ENCODE results near the gene RAP1GAP2.

The RAP1GAP2 gene

DNA sequence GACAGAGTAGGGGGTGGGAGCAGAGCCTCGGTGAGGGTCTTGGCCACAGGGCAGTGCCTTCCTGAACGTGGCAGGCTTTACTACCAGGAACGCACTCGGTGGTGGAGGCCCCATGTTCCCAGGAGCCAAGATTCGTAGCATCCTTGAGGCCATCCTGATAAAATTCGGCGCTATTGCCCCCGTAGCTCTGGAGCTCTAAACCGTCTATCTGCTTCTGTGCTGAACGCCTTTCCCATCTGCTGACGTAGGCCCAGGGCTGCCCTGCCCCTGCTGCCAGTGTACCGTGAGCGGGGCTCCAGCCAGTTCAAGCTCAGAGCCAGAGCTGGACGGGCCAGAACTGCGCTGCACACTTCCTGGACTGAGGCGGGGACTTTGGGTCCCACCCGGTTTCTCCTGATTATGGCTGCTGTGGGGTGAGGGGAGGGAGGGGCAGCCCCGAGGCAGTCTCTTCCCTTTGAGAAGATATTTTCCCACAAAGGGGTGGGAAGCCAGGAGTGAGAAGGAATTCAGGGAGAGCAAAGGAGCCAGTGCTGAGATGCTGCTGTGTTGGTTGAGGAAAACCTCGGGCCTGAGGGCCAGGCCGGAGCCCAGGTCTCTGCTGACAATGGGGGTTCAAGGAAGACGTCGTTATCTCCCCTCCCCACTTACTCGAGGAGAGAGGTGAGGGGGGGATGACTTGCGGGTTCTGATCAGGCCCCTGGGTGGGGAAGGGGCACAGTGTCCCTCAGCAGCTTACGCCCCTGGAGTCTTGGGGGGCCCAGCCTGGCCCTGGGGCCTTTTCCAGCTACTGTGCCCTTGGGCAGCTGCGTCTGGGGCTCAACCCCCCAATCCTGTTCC is 237.7 kb downstream of the RAP1GAP2 start:
- in situ Hi-C loops (cut with MboI; ENCODE audit: low pct_unique_long_range_greater_than_20kb, low sequenced_read_pairs, unreplicated experiment): loop anchor here (25.0 kb wide), 1 partner anchor 628 kb away; the partner anchor contains the start of genes EMC6 and TAX1BP3
- DNase-seq (ENCODE audit: low spot score): no peak
- TF ChIP-seq, protein P1, sequence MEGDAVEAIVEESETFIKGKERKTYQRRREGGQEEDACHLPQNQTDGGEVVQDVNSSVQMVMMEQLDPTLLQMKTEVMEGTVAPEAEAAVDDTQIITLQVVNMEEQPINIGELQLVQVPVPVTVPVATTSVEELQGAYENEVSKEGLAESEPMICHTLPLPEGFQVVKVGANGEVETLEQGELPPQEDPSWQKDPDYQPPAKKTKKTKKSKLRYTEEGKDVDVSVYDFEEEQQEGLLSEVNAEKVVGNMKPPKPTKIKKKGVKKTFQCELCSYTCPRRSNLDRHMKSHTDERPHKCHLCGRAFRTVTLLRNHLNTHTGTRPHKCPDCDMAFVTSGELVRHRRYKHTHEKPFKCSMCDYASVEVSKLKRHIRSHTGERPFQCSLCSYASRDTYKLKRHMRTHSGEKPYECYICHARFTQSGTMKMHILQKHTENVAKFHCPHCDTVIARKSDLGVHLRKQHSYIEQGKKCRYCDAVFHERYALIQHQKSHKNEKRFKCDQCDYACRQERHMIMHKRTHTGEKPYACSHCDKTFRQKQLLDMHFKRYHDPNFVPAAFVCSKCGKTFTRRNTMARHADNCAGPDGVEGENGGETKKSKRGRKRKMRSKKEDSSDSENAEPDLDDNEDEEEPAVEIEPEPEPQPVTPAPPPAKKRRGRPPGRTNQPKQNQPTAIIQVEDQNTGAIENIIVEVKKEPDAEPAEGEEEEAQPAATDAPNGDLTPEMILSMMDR (IDR thresholded peaks at IDR 0.05; ENCODE audit: extremely low read depth, insufficient read depth, missing control alignments): no peak

DNA sequence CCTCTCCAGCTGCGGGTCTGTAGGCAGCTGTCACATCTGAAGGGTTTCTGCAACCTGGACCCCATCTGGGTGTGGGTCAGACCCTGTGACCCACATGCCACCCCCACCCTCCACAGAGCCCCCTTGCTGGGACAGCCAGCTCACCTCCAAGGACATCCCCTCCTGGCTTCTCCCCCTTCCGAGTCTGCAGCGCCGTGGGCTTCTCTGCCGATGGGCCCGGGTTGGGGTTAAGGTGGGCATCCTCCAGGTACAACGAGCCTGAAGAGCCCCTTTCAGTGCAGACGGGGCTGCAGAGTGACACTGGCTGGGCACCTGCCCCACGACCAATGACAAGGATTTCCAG is 238.3 kb downstream of the RAP1GAP2 start:
- in situ Hi-C loops (cut with MboI; ENCODE audit: low pct_unique_long_range_greater_than_20kb, low sequenced_read_pairs, unreplicated experiment): loop anchor here (25.0 kb wide), 1 partner anchor 628 kb away; the partner anchor contains the start of genes EMC6 and TAX1BP3

DNA sequence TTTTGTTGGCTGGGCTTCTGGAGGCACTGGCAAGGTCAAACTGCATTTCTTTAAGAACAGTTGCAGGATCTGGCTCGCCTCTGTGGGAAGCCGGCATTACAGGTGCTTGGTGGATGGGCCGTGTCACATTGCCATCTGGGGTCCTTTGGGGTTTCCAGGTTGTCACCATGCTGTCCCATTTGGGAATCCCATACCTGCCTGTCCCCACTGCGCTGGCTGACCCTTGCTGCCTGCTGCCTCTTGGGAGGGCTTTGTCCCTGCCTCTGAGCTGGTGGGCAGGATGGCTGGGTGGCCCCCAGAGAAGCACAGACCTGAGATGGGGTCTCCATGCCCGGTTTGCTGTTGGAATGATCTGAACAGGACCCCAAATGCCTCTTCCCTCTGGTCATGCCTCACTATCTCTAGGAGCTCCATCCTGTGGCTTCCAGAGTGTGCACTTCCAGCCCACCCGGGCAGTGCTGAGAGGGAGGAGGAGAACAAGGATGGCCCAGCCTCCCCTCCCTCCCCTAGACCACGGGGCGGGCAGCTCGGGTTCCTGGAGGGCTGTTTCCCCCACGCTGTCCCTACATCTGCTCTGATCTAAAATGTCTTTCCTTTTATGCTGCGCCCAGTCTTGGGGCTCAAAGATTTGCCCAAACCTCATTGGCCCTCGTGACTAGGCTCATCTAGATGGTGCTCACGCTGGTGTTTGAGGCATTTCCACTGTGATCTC is 239.2 kb downstream of the RAP1GAP2 start:
- in situ Hi-C loops (cut with MboI; ENCODE audit: low pct_unique_long_range_greater_than_20kb, low sequenced_read_pairs, unreplicated experiment): loop anchor here (25.0 kb wide), 1 partner anchor 627 kb away; the partner anchor contains the start of genes EMC6 and TAX1BP3
- TF ChIP-seq, protein P1 (IDR thresholded peaks at IDR 0.05; ENCODE audit: extremely low read depth, insufficient read depth, missing control alignments): no peak
- no peak for DNase-seq (ENCODE audit: low spot score)

More for the DNA sequence above, 238.3 kb downstream of the RAP1GAP2 start:
- TF ChIP-seq, protein P1 (IDR thresholded peaks at IDR 0.05; ENCODE audit: extremely low read depth, insufficient read depth, missing control alignments): no peak
- no peak for DNase-seq (ENCODE audit: low spot score)

DNA sequence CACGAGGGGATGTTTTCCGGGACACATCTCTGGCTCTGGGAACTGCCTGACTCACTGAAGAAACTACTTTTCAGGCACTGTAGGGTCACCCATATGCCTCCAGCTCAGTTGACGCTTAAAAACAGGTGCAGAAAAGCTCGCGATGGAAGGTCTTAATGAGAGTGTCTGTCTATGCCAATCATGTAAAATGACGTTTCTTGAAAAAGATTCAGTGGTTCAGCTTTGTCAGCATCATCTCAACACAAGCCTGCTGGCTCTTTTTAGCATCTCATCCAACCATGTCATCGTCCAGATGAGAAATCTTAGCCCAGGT is 239.7 kb downstream of the RAP1GAP2 start:
- no peak for DNase-seq (ENCODE audit: low spot score)
- TF ChIP-seq, protein P1 (IDR thresholded peaks at IDR 0.05; ENCODE audit: extremely low read depth, insufficient read depth, missing control alignments): no peak
- in situ Hi-C loops (cut with MboI; ENCODE audit: low pct_unique_long_range_greater_than_20kb, low sequenced_read_pairs, unreplicated experiment): loop anchor here (25.0 kb wide), 1 partner anchor 626 kb away; the partner anchor contains the start of genes EMC6 and TAX1BP3

DNA sequence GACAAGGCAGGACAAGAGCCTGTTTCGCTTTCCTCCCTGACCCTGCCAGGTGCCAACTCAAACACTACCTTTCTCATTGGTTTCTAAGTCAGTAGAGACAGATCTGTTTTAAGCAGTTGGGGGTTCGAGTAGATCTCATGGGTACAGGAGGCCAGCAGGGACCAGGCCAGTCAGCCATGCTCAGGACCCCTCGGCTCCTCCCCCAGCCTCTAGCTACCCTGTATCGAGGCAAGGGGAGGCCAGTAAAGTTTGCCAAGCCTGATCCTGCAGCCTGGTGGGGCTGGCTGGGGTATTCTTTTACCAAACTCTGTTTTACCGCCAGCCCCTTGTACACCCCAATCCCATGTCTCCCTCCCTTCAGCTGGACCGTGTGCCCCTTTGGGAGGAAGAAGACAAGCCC is 240.6 kb downstream of the RAP1GAP2 start:
- no peak for DNase-seq (ENCODE audit: low spot score)
- TF ChIP-seq, protein P1 (IDR thresholded peaks at IDR 0.05; ENCODE audit: extremely low read depth, insufficient read depth, missing control alignments): no peak
- in situ Hi-C loops (cut with MboI; ENCODE audit: low pct_unique_long_range_greater_than_20kb, low sequenced_read_pairs, unreplicated experiment): loop anchor here (25.0 kb wide), 1 partner anchor 626 kb away; the partner anchor contains the start of genes EMC6 and TAX1BP3

DNA sequence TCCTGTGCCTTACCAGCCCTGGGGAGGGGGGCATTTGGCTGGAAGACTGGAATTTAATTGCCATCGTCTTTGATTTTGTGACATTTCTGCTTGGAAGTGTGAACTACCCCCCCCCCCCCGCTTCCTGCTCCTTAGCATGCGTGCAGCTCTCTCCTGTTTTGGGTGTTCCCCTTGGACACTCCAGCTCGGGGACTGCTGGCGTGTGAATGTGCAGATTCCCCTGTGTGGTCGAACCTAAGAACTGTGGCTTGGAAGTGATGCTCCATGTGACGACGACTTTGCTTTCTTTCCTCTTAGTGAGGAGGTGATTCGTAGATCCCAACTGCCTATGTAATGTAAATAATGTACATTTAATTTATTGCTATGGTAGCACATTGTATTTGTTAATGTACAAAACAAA is 241.0 kb downstream of the RAP1GAP2 start:
- no peak for DNase-seq (ENCODE audit: low spot score)
- TF ChIP-seq, protein P1 (IDR thresholded peaks at IDR 0.05; ENCODE audit: extremely low read depth, insufficient read depth, missing control alignments): no peak
- in situ Hi-C loops (cut with MboI; ENCODE audit: low pct_unique_long_range_greater_than_20kb, low sequenced_read_pairs, unreplicated experiment): loop anchor here (25.0 kb wide), 1 partner anchor 625 kb away; the partner anchor contains the start of genes EMC6 and TAX1BP3
